Measurements from ENCODE around the gene PPM1B. TPM values are rescaled to one million over a fixed set of nuclear protein-coding genes. Genes with fewer than 3 reads are reported as not detected.
A peak's percentile ranks its signal among the peaks of the same experiment; 100 is the strongest.

Gene PPM1B
- total and polyA plus RNA-seq, 2 of the 4 experiments (the other 2 are of a cell fraction) = 13.4 to 14.7 TPM

GRCh38 chr2:44233450-44234128 lies 64.9 kb downstream of the PPM1B start:
- H3K4me3 ChIP-seq (ENCODE audit: insufficient read depth, low read depth, low read length) = no peak overlapping the region
- no peaks in the 10 kb centered on the region for H4K20me1 ChIP-seq (ENCODE audit: insufficient read depth, low read length)
- H2BK15ac ChIP-seq (ENCODE audit: low read depth, low read length) = peak overlapping the region; percentile 55; the same call in 1 of the 3 replicates
- peak overlapping the region; percentile 50; the same call in 1 of the 2 replicates for H3K27ac ChIP-seq (ENCODE audit: insufficient read depth, low read length)
- ATAC-seq (ENCODE audit: low read depth) = peak; percentile 94
- H3K4me1 ChIP-seq (ENCODE audit: control insufficient read depth, insufficient read depth, low read length) = peaks cover 2% of the 10 kb centered on the region; the same call in 1 of the 2 replicates
- H2AFZ ChIP-seq (replicated peaks; ENCODE audit: low read length, poor library complexity) = no peak overlapping the region
- no peak overlapping the region for H3K23ac ChIP-seq (ENCODE audit: low read depth, low read length)
- H2BK5ac ChIP-seq (ENCODE audit: low read depth, low read length, poor library complexity, severe bottlenecking) = peak overlapping the region; percentile 93
- peak overlapping the region; percentile 58 for H3K4ac ChIP-seq (ENCODE audit: low read depth, low read length)
- H4K91ac ChIP-seq (ENCODE audit: insufficient read depth, low read depth, low read length) = peak overlapping the region; percentile 26; the same call in 1 of the 2 replicates
- peak overlapping the region; percentile 88 for H2BK20ac ChIP-seq (ENCODE audit: low read depth, low read length)
- POLR2A ChIA-PET (ENCODE audit: unreplicated experiment) = no interaction called here
- dilution Hi-C loops (cut with HindIII; ENCODE audit: low sequenced_read_pairs, unreplicated experiment) = no loop called here
- H3K27me3 ChIP-seq (ENCODE audit: control insufficient read depth, insufficient read depth, low read length) = no peaks in the 10 kb centered on the region
- no CpG with 5 or more reads among the region's 2 CpGs for WGBS, 2 experiments (ENCODE audit: extremely low coverage in 2 of 2, insufficient read length in 1 of 2)
- no peaks in the 10 kb centered on the region for H3K9me3 ChIP-seq (ENCODE audit: control insufficient read depth, insufficient read depth, low read length)
- H3K14ac ChIP-seq (replicated peaks; ENCODE audit: low read depth, low read length) = peak overlapping the region; percentile 80; the same call in 1 of the 2 replicates
- peak overlapping the region; percentile 72 for H2BK120ac ChIP-seq (ENCODE audit: low read depth, low read length)
- H3K56ac ChIP-seq (ENCODE audit: extremely low read depth, insufficient read depth, low read length) = peak overlapping the region; percentile 16; the same call in 1 of the 2 replicates
- no TSS peak for BruUV-seq (replicated peaks)
- no peak overlapping the region for H3K9ac ChIP-seq (ENCODE audit: low read depth, low read length)
- H4K5ac ChIP-seq (ENCODE audit: low read depth, low read length) = 0 out of 2 replicates have a peak overlapping the region, but pooled peaks have one; percentile 40
- no peak overlapping the region for H2AK9ac ChIP-seq (replicated peaks; ENCODE audit: low read depth, low read length, poor library complexity)
- intact Hi-C loops (cut with micrococcal nuclease) = loop anchor here (1.0 to 2.0 kb wide), 2 partner anchors 46 to 65 kb away; partner anchors contain the start of gene PPM1B
- in situ Hi-C loops (cut with MboI; ENCODE audit: low sequenced_read_pairs) = no loop called here
- H3K36me3 ChIP-seq (ENCODE audit: control insufficient read depth, insufficient read depth, low read length) = no peaks in the 10 kb centered on the region
- peaks cover 4% of the 10 kb centered on the region in 2 experiments; a peak in 1 of 4 replicates for H3K79me1 ChIP-seq (ENCODE audit: low read depth in 1 of 2, low read length in 2 of 2)
- no peak overlapping the region for H2AK5ac ChIP-seq (ENCODE audit: low read depth, low read length)
- 0 out of 2 replicates have a peak, but pooled peaks cover 2% of the 10 kb centered on the region for H3K9me1 ChIP-seq (ENCODE audit: insufficient read depth, low read length)
- DNase-seq = peak; percentile 85
- peak overlapping the region; percentile 51; the same call in 1 of the 2 replicates for H3K4me2 ChIP-seq (ENCODE audit: low read depth, low read length)
- H3K18ac ChIP-seq (ENCODE audit: low read depth, low read length) = peak overlapping the region; percentile 92
- H4K8ac ChIP-seq (ENCODE audit: low read depth in 2 of 2, low read length in 2 of 2) = peak overlapping the region in 1 of 2 experiments; percentile 64; a peak in 2 of 4 replicates
- CTCF ChIA-PET = no interaction called here
- no peak for TF ChIP-seq MAZ (IDR thresholded peaks at IDR 0.05; ENCODE audit: borderline replicate concordance, low read depth, low read length)
- TF ChIP-seq CEBPB (IDR thresholded peaks at IDR 0.05; ENCODE audit: low read depth, low read length) = peak; percentile 20; the same call in 1 of the 2 replicates
- no peak for TF ChIP-seq SMC3 (IDR thresholded peaks at IDR 0.05; ENCODE audit: low read depth, low read length)
- no peak for TF ChIP-seq RFX5 (IDR thresholded peaks at IDR 0.05; ENCODE audit: low read depth, low read length)
- TF ChIP-seq BHLHE40 (IDR thresholded peaks at IDR 0.05; ENCODE audit: low read depth, low read length) = no peak
- TF ChIP-seq POLR2A (IDR thresholded peaks at IDR 0.05; ENCODE audit: low read depth, low read length) = no peak
- no peak for TF ChIP-seq CHD1 (IDR thresholded peaks at IDR 0.05; ENCODE audit: low read depth, low read length)
- TF ChIP-seq FOS (IDR thresholded peaks at IDR 0.05; ENCODE audit: low read depth, low read length) = peak; percentile 85; the same call in 1 of the 2 replicates
- TF ChIP-seq RAD21 (IDR thresholded peaks at IDR 0.05; ENCODE audit: low read length) = 0 out of 2 replicates have a peak, but pooled peaks have one; percentile 4
- TF ChIP-seq RCOR1 (IDR thresholded peaks at IDR 0.05; ENCODE audit: insufficient replicate concordance, low read length) = no peak
- no peak for TF ChIP-seq NFE2L2 (IDR thresholded peaks at IDR 0.05; ENCODE audit: low read depth, low read length)
- TF ChIP-seq MAFK (IDR thresholded peaks at IDR 0.05; ENCODE audit: low read depth, low read length) = no peak
- TF ChIP-seq CTCF (conservative IDR thresholded peaks at IDR 0.05; ENCODE audit: low read depth, low read length) = no peak
- no peak for TF ChIP-seq MXI1 (IDR thresholded peaks at IDR 0.05; ENCODE audit: borderline replicate concordance, low read depth, low read length)
- TF ChIP-seq, protein P1, sequence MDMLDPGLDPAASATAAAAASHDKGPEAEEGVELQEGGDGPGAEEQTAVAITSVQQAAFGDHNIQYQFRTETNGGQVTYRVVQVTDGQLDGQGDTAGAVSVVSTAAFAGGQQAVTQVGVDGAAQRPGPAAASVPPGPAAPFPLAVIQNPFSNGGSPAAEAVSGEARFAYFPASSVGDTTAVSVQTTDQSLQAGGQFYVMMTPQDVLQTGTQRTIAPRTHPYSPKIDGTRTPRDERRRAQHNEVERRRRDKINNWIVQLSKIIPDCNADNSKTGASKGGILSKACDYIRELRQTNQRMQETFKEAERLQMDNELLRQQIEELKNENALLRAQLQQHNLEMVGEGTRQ (IDR thresholded peaks at IDR 0.05; ENCODE audit: low read depth, low read length) = no peak

All from IMR-90 (cell line).